AG08395 (cell line): ENCODE measurements around the gene SDHAF2.
"Not testable (repeated sequence)": the region's sequence is repeated elsewhere in the genome, so short reads cannot be mapped to it uniquely, and the experiment has no call there.

Experiments used
- DNase-seq: peaks from one replicate; pipeline ENCODE4 v3.0.0; 2012; ENCODE audit warnings: mixed read lengths, low spot score

SDHAF2 gene

DNA sequence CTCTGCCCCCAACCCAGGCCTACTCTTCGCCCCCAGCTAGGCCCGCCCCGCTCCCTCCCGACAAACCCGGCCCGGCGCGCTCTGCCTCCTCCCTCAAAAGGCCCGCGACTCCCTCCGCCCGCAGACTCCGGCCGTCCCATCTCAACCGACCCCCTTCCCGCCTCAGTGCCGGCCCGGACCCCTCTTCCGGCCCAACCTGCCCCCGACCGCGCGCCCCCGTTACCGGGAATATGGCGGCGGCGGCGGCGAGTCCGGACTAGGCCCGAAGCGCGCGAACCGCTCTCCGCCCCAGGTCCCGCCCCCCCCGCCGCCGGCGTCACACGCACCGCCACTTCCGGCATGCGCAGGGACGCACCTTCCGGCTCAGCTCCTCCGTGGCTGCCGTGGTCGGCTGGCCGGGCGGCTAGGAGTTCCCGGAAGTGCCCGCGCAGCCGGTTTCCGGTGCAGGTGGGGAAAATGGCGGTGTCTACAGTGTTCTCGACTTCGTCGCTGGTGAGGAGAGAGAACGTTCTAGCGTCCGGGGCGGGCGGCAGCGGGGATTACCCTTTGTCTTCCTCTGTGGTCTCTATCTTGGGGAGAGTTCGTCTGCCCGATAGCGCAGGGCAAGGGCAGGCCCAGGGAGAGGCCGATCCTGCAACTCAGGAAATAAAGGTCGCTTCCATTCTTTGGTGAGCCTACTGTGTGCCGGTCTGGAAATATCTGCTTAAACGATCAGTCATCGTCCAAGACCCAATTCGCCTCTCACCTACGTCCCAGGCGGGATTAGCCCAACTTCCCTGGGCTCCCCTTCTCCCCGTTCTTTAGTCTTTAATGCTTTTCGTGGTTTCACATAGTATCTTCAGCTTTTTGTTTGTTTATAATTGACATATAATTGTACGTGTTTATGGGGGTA is at the start of gene SDHAF2, which contains the start of gene CPSF7:
Gene SDHAF2, plus strand, starts transcription at position 434 of the 892 bp plus-strand sequence. Its CDS starts 23 bp downstream, at position 457.
Gene CPSF7, minus strand, starts transcription at position 285 of the 892 bp plus-strand sequence. CDS start 740 bp downstream, outside the sequence.
- DNase-seq, result peak; percentile 97

DNA sequence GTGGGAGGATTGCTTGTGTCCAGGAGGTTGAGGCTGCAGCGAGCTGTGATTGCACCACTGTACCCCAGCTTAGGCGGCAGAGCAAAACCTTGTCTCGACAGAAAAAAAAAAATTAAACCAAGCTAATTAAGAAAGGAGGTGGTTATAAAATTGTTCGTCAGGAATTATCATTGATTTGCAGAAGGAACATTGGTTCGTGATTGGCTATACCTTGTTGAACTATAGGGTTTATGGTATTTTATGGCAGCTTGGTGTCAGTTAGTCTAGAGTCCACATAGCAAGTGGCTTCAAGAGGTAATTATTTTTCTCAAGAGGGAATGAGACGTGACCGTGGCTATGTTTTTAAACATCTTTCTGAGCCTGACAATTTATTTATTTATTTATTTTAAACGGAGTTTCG is 49.0 kb upstream of the SDHAF2 start:
- DNase-seq, result no peak

DNA sequence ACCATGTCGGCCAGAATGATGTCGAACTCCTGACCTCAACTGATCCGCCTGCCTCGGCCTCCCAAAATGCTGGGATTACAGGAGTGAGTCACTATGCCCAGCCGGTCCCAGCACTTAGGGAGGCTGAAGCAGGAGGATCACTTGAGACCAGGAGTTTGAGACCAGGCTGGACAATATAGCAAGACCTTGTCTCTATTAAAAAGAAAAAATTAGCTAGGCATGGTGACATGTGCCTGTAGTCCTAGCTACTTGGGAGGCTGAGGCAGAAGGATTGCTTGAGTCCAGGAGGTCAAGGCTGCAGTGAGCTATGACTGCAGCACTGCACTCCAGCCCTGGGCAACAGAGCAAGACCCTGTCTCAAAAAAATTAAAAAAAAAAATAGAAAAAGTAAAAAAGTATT is 46.1 kb upstream of the SDHAF2 start:
- not testable (repeated sequence) for DNase-seq

DNA sequence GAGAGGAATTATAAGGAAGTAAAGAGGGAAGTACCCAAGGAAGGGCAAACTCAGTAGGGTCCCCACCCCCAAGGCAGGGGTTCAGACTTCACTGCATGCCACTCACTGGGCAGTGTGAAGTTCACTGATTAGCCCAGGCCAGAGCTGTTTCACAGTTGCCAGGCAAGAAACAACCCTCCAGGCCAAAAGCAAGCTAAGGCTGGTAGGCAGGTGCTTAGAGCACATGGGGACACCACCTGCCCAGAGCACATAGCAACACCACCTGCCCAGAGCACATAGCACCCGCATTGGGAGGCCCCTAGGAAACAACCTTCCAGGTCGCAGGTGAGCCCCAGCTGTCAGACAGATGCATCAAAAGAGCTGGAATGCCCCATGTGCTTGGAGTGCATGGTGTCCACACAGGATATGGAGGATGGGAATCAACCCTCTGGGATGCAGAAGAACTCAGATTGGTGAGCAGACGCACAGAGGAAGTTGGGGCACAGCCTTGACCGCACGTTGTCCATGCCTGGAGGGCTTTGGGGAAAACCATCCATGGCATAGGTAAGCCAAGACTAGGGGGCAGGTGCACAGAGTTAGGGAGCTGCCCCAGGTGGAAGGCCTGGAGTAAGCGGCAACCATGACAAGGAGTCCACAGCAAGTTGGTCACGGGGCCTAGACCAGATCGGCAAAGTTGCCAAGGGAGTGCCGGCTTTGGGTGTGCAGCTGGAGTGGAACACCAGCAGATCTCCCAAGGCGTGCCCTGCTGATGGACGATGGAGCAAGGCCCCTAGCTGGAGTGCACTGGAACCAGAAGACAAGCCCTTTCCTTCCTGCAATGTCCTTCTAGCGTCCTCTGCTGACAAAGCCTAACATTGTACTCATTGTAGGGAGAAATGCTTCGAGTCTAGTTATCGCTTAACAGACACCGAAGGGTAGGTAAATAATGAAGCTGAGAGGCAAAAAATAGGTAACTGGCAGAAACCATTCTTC is 45.4 kb upstream of the SDHAF2 start:
- DNase-seq, result no peak

DNA sequence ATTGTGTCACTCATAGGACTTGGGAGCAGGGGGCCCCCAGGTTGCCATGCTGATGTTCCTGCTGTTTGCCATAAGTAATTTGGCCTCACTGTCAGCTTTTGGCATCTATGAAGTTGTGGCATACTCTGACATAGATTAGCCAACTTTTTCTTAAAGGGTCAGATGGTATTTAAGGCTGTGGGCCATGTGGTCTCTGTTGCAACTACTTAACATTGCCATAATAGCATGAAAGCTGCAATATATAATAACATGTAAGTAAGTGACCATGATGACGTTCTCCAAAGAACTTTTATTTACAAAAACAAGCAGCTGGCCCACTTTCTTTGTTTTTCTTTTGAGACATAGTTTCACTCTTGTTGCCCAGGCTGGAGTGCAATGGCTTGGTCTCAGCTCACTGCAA is 39.8 kb upstream of the SDHAF2 start:
- no peak for DNase-seq

DNA sequence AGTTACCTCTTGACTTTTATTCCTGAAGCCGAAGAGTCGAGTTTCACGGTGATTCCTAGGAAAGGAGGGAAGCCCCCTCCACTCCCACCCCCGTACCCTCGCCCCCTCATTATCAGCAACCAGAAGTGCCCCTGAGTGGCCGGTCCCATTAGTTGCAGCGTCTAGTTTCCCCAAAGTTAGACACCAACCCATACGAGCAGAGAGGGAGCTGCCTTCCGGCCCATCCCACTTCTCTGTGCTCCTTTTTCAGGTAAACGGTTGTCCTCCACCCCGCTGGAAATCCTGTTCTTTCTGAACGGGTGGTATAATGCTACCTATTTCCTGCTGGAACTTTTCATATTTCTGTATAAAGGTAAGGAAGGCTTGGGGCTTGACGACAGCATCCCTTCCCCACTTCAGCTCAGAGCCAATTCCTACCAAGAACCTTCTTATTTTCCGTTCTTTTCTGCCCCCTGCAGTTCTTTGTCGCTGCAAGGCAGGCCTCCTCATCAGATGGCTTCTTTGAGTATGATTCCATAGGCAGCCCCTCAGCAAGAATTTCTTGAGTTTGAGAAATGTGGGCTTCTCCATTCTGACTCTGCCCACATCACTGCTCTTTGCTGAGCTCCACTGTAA is 36.8 kb upstream of the SDHAF2 start:
- DNase-seq, result peak; percentile 37

DNA sequence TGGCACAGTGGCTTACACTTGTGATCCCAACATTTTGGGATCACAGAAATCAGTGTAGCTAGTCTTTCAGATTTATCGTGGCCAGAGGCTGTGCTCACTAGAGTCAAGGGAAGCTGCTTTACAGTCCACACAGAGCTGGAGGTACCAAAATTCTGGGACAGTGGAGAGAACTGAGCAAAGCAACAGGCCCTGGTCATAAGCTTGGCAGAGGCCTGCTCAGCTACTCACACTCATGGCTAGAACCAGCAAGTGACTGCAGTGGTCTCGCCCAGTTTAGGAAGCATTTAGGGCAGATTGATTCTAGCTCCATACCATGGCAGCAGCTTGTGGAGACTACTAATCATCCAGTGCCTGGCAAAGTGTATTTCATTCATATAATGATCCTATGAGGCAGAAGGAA is 28.8 kb upstream of the SDHAF2 start:
- no peak for DNase-seq

DNA sequence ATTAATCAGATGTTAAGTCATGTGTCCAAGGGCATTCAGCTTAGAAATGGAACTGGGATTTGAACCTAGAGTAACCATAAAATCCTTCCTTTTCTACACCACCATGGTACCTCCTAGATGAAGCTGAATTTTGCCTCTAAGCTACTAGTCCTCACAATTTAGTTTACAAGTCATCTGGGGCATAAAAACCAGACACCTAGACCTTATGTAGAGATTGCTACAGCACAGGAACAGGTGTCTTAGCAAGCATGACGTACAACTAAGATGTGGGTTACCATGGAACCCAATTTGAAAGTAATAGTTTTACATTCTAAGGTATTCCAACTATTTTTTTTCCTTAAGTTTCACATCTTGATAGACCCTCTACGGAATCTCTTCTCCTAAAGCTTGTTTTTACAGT is 28.4 kb upstream of the SDHAF2 start:
- DNase-seq, result no peak

DNA sequence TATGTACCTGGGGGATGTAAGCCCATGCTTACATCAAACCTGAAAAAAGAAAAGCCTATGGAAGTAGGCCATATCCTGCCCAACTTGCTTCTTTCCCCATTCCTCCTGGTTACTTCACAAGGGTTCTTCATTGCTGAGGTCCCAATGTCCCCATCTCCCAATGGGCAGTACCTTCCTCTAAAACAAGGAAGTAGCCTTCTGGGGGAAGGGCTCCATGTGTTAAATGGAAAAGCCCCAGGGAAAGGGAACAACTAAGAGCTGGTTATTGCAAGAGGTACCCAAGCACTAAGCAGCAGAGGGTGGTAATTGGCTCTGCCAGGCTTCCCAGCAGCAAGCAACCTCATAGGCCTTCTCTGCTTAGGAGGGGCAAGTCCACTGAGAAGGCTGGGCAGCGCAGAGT is 26.3 kb upstream of the SDHAF2 start:
- DNase-seq, result no peak

DNA sequence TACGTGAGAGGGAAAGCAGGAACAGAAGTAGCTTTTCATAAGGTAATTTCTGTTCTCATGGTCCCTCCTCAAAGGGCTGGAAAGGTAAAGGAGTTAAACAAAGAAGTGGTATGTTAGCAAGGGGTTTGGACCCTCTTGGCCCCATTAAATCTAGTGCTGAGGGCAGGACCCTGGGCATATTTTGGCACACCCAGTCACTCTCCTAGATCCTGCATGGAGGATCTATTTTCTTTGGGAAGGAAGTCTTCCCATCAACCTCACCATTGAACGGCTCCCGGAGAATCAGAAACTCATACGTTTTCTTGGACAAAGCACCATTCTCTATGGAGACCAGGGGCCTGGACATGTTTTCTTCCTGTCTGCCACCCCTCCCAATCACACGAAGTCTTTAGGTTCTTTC is 25.8 kb upstream of the SDHAF2 start:
- DNase-seq, result no peak

DNA sequence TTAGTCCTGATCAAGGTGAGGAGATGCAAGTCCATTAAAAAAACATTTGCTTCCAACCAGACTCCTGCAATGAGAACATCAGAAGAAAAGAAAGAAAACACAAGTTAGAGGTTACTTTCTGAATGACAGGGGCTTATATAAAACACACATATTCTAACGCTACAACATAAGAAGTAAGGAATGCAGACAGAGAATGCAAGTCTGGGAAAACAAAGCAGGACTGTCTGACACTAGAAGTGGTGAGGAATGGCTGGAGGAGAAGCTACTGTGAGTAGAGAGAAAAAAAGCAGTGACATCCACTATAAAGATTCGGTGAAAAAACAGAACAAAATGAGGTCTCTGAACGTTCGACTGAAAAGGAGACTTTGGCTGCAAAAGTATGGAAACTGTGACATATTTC is 25.3 kb upstream of the SDHAF2 start:
- no peak for DNase-seq

DNA sequence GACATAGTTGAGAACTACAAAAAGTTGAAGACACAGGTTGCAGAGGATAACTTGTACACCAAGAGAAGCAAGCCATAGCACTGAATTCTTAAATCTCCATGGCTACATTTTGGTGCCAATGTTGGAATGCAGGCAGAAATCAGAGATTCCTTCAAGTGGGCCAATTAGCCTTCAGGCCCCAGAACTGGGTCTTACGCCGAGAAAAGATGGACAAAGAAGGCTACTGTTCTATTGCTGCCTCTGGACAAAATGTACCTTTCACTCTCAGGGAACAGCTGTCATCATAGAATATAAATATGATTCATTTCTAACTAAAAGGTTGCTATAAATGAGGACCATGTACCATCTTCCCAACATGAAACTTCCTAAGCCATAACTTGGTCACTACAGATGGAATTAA is 23.9 kb upstream of the SDHAF2 start:
- no peak for DNase-seq

DNA sequence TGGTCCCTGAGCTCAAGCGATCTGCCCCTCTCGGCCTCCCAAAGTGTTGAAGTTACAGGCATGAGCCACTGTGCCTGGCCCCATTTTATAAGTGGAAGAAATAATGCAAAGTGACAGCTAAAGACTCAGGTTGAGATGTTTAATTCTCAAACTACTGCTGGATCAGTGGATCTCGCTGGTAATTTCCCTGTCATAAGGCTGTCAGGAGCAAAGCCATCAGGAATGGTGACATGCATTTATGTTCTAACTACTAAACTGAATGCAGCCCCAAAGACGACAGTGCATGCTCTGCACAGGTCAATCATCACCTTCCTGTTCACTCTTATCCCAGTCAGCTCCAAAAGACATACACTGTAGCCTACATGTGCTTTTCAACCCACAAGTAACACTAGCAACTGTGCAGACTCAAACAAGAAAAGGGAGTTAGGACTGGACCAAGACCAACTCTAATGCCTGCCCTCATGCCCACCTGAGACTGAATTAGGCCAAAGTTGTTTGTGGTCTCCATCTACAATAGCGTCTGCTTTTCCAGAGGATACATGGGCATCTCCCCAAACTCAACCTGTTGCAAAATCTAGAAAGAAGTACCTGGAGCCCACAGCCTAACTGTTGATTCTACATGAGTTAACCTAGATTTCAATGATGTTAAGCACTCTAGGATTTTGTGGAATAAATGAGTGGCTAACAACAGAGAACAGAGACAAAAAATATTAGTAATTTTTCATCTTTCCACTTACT is 22.8 kb upstream of the SDHAF2 start:
- no peak for DNase-seq

DNA sequence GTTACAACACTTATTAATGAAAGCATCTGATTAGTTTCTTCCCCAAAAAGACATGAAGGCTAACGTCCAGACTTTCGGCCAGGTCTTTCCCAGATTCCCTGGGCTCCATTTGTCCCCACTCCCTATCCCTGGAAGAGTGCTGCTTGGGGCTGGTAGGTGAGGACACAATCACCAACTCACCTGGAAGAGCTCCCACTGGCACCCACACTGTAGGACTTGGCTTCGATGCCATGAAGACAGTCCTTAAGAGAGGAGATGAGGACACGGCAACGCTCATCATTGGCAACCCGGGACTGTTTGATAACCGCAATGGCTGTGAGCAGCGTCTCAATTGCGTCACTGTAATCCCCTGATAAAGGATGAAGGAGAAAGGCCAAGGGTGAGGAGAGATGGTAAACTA is 18.3 kb upstream of the SDHAF2 start:
- no peak for DNase-seq

DNA sequence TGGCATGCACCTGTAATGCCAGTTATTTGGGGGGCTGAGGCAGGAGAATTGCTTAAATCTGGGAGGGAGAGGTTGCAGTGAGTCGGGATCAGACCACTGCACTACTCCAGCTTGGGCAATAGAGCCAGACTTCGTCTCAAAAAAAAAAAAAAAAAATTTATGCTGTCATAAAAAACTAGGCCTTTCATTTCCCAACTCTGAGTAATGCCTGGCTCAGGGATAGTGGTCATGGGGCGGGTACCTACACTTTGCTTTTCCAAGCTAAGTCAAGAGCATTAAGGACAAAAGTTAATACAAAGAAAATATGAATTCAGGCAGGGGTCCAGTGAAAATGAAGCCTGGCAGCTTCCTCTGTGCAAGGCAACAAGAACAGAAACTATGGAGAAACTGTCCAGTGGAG is 16.4 kb upstream of the SDHAF2 start:
- peak; percentile 31 for DNase-seq

DNA sequence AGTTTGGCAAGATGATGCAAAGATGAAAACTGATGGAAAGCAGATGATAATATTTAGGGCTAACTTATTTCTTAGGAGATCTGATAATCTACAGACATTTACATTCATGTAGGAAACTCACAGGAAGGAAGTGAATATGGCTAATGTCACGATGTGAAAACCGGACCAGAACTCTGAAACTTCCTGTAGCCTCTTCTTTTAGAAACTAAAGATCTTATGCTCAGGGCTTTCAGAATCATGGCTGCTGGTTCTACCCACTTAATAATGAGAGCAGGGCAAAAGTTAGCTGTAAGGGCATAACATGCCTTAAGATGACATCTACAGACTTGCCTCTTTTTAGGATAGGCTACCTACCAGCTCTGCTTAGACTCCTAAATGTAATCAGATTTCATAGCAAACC is 15.4 kb upstream of the SDHAF2 start:
- DNase-seq, result no peak

DNA sequence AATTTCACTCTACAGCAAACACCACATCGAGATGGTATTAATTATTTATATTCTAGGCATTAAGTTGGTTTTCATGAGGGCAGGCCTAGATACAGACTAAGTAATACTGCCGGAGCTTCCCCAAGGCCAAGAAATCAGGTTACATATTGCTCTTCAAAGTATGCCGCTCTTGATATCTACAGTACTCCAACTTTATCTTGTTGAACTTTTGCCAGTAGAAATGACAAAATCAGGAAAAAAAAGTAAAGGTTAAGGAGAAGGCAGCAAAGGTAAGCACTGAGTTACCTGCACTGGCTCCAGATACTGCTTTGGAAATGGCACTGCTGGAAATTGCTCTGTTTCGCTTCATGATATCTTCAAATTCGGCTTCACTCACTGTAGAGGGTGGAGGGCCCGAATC is 14.5 kb upstream of the SDHAF2 start:
- no peak for DNase-seq

DNA sequence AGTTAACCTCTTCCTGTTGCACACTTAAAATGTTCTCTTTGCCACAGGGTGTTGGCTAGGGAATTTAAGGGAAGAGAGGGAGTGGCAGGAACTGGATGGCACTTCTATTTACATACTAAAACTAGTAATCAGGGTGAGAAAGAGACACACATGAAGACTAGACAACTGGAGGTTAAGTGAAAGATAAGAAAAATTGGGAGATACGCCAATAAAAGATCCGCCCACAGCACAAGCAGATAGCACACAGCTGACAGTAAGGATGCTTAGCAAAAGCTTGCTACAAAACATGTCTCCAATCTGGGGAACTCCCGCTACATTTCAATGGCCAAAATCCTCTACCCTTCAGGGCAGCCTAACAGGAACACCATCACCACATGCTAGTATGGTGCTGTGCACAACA is 13.0 kb upstream of the SDHAF2 start:
- DNase-seq, result no peak

DNA sequence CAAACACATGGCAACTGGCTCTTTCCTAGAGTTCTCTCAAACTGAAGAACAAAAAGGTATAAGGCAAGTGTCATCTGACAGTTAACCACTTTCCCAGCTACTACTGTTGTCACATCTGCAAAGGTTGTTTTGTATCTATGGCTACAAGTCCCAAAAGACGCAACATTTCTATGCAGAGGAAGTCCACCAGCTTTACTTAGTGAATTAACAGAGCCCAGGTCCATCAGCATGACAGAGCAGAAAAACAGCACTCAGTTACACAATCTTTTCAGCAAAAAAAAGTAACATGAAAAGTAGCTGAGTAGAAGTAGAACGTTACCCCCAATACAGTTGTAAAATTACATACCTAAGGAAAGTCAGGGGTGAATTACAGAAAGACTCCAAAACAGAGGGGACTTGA is 12.3 kb upstream of the SDHAF2 start:
- no peak for DNase-seq

DNA sequence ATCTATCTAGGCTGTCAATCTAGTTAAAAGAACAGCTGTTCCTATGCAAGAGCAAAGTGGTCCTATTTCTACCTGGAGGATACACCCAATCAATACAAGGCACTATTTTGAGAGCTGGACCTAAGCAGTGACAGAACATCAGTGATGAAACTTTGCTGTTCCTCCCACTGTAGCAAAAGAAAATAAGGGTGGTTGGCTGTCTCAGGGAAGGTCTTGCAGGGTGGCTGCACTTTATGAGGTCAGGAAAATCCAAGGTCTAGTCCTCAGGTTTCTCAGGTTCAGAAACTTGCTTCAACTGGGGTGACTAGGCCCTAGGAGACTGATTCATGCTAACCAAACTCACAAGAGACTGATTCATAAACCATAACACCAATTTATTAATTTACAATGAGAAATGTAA is 11.8 kb upstream of the SDHAF2 start:
- DNase-seq, result no peak

DNA sequence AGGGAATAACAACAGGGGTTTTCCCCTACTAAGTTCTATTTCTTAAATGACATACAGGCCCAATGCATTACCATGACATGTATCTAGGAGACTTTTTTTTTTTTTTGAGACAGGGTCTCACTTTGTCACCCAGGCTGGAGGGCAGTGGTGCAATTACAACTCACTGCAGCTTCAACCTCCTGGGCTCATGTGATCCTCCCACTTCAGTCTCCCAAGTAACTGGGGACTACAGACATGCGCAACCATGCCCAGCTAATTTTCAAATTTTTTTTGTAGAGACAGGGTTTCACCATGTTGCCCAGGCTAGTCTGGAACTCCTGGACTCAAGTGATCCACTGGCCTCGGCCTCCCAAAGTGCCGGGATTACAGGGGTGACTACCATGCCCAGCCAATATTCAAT is 7.7 kb upstream of the SDHAF2 start:
- no peak for DNase-seq
